ENCODE measurements around the gene ZGRF1.
"Not testable (repeated sequence)": the region's sequence is repeated elsewhere in the genome, so short reads cannot be mapped to it uniquely, and the experiment has no call there.

ZGRF1 gene

GRCh38 chr4:112504807-112505206 is 131.9 kb downstream of the ZGRF1 start:
- no peak for DNase-seq (ENCODE audit: low spot score)
- no peak for TF ChIP-seq CTCF (IDR thresholded peaks at IDR 0.05; ENCODE audit: extremely low read depth, missing control alignments)

GRCh38 chr4:112502871-112503270 is 133.8 kb downstream of the ZGRF1 start:
- no peak for TF ChIP-seq CTCF (IDR thresholded peaks at IDR 0.05; ENCODE audit: extremely low read depth, missing control alignments)
- DNase-seq (ENCODE audit: low spot score), result no peak

GRCh38 chr4:112492321-112492720 is 144.4 kb downstream of the ZGRF1 start:
- TF ChIP-seq CTCF (IDR thresholded peaks at IDR 0.05; ENCODE audit: extremely low read depth, missing control alignments), result no peak

GRCh38 chr4:112490808-112491207 is 145.9 kb downstream of the ZGRF1 start:
- DNase-seq (ENCODE audit: low spot score), result not testable (repeated sequence)

More at GRCh38 chr4:112492321-112492720, 144.4 kb downstream of the ZGRF1 start:
- DNase-seq (ENCODE audit: low spot score), result no peak
